ENCODE data around the gene OR7G3.

The OR7G3 gene

GRCh38 chr19:9086761-9087160 lies 40.0 kb downstream of the OR7G3 start, which contains the start of gene OR1M1:
Gene OR1M1, plus strand, starts transcription at chr19:9087061. Its CDS starts 6,184 bp downstream, at chr19:9093245.
- no peak for DNase-seq

GRCh38 chr19:9078651-9079050 lies 48.1 kb downstream of the OR7G3 start:
- no peak for DNase-seq

- no peak for DNase-seq
Observed at GRCh38 chr19:9076901-9077300, 49.8 kb downstream of the OR7G3 start.
